Muscle of back (tissue), 11 donors: Measurements from ENCODE around the gene GDF2. TPM values are rescaled to one million over a fixed set of nuclear protein-coding genes. Genes with fewer than 3 reads are reported as not detected.

Source experiments
- DNase-seq, 3 donors: peaks; one replicate each; pipeline versions ENCODE4 v3.0.0 to v3.0.0-alpha.2; 2013
- polyA plus RNA-seq, 10 donors: library from polyadenylated mRNA; unstranded; fragments of 120-200 nt; gene quantifications; one replicate each; pipeline ENCODE4 v1.2.1, GENCODE V29; 2013; ENCODE audit not compliant: insufficient read length in 10 of 10

GDF2 gene
- polyA plus RNA-seq, 10 donors: not detected

DNA sequence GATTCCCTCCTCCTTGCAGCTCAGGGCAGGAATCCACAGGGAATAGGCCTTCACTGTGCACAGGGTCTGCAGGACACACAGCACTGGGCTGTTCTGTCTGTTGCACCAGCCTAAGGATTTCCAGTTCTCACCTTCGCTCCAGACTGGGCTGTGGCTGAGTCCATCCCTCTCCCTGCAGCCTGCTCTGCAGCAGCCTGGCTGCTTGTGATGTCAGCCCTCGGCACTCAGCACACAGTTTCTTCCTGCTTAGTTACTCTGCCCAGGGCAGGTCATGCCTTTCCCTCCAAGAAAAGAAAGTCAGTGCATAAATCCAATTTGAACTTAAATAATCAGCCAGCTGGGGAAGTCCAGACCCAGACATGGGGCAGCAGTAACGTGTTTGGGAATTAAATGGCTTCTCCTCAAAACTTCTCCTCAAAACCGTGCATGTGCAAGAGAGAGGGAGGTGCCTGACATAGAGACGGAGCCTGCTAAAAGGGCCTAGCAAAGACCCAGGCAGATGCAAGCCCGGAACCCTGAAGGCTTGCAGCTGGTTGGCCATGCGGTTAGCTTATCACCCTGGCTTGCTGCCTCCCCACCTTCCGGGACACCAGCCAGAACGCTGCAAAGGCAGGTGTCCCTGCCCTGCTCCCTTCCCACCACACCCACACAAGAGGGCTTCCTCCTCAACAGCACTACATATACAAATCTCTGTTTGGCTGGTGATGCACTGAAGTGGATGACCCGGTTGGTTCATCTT, 10.9 kb upstream of the GDF2 start:
- DNase-seq: peak in 1 of 3 donors; percentile 42

DNA sequence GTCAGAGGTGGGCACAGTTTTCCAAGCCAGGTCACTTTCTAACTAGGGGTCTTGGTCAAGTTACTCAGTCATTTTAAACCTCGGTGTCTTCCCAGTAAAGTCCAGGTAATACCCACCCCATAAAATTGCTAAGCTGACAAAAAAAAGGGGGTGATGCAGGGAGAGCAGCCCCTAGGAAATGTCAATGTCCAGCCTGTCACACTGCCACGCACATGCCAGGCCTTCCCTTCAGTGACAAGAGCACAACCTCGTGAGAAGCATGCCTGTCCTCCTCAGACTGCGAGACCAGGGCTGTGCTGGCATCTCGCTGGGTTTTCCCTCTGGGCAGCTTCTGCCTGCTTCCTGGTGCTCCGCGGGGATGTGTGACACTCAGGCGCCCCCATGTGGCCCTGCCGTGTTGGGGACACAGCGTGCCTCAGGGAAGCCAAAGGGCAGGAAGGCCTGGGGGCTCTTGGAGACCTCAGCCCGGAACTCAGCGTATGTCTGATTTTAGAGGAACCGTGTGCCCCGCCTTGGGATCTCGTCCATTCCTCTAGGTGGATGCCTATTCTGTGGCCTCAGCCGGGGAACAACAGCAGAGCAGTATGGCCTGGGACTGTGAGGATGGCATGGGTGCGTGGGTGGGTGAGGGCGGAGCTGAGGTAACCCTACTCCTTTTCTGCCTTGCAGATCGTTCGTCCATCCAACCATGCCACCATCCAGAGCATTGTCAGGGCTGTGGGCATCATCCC, 10.2 kb upstream of the GDF2 start:
- DNase-seq: peak; percentile 43 to 83 (median 71)

DNA sequence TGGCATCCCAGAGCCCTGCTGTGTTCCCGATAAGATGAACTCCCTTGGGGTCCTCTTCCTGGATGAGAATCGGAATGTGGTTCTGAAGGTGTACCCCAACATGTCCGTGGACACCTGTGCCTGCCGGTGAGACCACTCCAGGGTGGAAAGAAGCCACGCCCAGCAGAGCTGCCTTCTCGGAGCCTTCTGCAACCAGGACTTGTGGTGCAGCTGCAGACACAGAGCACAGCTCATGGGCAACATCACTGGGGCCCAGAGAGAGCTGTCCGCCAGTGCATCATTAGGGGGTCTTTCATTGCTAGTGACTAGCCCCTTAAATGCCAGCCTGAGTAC, 9.6 kb upstream of the GDF2 start:
- DNase-seq: no peak

DNA sequence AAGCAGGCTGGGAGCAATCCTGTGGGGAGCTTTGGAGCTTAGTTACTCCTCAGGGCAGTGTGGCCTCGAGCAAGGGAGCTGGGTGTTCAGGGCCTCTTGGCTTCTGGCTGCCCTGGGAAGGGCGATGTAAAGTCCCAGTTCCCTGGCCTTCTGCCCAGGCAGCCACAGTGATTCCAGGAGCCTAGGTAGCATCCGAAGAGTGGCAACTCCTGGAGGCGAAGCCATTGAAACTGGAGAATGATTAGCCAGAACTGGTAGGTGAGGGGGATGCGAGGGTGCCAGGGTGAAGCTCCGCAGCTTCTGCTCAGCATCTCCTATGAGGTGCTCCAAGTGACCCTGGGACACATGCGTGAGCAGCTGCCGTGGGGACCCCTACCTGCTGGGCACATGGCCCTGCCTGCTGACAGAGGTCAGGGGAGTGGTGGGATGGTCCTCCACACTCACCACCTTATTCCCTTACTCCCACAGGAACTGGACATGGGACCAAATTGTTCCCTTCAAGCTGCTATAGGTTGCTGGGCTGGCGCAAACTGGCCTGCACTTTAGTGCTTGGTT, 7.8 kb upstream of the GDF2 start:
- no peak for DNase-seq

DNA sequence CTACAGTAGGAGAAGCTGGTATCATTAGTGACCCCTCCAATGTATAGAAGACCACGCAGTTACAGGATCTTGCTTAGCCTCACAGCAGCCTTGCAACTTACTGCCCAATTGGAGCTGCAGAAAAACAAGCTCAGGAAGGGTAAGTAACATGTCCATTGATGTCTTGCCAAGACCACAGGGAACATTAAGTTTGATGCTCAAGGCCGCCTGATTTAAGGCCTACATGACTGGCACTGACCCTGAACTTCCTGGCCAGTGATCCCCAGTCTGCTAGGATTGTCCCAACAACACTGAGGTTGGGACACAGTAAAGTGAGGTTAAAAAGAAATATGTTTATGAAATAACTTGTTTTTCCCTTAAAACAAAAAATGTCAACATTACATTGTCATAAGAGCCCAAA, 6.8 kb upstream of the GDF2 start:
- no peak for DNase-seq

DNA sequence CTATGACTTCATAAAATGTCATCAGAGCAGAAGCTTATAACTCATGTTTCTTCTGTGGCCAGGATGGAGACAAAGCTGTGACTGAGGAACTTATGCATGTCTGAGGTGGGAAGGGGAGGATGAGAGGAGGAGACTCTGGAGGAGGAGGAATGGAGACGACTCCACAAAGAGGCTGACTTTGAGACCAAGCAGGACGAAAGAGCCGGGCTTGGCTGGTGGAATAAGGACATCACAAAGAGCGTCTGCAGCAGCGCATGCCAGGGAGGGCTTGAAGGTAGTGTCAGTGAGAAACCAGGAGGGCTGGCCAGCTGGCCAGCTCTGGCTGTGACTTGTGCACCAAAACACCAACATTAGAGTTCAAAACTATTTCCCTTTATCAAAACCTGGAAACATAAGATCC, 6.1 kb upstream of the GDF2 start:
- DNase-seq: no peak

- DNase-seq: no peak
Measured at GRCh38 chr10:47317251-47317650, 5.0 kb upstream of the GDF2 start.

- DNase-seq: no peak
Measured at GRCh38 chr10:47318706-47319105, 3.5 kb upstream of the GDF2 start.

DNA sequence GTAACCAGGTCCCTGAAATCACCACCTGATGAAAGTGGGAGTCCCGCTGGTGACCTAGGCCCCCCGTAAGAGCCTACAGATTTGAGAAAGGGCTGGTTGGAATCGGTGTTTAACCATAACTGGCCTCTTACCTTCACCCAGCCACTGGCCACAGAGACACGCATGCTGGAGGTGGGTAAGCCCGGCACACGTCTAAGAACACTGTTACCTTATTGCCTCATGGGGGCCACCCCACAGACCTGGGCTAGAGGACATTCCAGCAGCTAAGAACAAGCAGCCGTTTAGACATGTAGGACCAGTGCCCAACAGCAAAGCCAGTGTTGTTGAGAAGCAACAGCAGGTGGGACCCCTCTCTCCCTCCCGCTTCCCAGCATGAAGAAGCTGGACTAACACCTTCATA, 2.5 kb upstream of the GDF2 start:
- no peak for DNase-seq

GRCh38 chr10:47320812-47321211, 1.4 kb upstream of the GDF2 start:
- no peak for DNase-seq

- DNase-seq: no peak
Measured at GRCh38 chr10:47321521-47322195, 596 bp upstream of the GDF2 start.

DNA sequence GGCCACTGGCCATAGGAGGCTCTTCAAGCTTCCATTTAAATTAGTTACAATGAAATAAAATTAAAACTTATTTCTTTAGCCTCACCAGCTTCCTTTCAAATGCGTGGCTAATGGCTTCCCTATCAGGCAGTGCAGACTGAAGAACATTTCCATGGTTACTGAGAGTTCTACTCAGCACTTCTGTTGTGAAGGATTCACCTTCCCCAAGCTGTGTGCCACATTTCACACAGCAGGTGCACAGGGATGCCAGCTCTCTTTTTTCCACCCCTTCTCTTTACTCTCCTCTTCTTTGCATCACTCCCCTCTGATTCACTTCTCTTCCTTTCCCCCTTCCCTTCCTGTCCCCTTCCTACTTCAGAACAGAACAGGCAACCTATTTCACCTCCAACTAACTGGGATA, 833 bp downstream of the GDF2 start:
- DNase-seq: no peak

DNA sequence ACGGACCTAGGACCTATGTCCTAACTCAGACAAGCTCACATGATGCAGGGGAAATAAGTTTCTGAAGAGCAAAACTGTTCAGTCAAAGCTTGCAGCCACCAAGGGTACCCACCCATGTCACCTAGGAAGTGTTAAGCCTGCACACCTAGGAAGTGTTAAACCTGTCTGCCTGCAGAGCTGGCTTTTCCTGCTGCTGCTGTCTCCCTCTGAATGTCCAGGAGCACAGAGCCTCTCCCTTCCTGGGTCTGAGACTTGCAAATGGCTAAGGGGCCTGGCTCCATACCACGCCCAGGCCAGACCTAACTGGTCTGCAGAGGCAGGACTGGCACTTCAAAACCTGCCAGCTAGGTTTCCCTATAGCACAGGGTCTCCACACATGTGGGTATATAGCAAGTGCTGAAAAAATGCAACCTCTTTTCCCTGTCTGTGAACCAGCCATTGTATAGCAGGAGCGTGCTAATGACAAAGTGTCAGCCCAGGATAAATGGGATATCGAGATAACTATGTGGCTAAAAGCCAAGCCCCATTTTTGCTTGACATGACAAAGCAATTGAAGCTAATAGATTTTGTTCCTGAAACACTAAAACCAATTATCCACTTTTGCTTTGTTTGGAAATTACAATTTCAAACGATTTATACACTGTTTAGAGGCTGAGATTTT, 1.5 kb downstream of the GDF2 start:
- no peak for DNase-seq

- DNase-seq: no peak
Measured at GRCh38 chr10:47325303-47326291, 3.3 kb downstream of the GDF2 start.

- DNase-seq: no peak
Measured at GRCh38 chr10:47326306-47326926, 4.2 kb downstream of the GDF2 start.

GRCh38 chr10:47326927-47327330, 4.7 kb downstream of the GDF2 start:
- DNase-seq: no peak

GRCh38 chr10:47329855-47330254, 7.6 kb downstream of the GDF2 start:
- DNase-seq: no peak

- DNase-seq: no peak
Measured at GRCh38 chr10:47330366-47330765, 8.1 kb downstream of the GDF2 start.

DNA sequence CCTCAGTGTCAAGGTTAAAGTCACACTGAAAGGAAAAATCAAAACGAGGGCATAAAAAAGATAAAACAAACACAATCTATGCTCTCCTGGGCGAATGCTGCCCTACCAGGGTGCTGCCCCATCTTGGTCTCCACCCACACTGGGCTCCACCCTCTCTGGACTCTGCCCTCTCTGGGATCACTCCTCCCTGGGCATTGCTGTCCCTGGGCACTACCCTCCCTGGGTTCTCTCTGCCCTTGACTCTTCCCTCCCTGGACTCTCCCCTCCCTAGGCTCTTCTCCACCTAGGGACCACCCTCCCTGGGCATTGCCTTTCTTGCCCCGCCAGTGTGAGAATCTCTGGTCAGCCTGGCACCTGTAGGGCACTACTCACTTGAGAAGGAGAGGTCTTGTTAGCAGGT, 8.6 kb downstream of the GDF2 start:
- DNase-seq: no peak

GRCh38 chr10:47331491-47331890, 9.2 kb downstream of the GDF2 start:
- DNase-seq: no peak

DNA sequence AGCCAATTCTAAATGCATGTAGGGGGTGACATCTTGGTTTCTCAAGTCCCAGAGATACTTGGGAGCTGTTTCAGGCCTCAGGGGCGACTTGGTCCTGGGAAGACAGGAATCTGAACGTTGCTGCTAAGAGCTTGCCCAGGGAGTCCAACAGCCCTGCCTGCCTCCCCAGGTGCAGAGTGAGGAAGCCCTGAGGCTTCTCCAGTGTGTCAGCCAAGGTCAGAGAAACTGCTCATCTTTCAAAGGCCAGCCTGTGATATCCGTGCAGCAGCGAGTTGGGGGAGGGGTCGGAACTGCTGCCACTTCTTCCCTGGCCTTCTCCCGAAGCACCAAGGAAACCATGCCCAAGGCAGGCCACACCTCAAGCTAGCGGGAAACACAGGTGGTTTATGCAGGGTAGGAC, 9.7 kb downstream of the GDF2 start:
- DNase-seq: no peak
